GM12891 (cell line): ENCODE data around the gene RAD9A.
"Not testable (repeated sequence)": the region's sequence is repeated elsewhere in the genome, so short reads cannot be mapped to it uniquely, and the experiment has no call there.

Source experiments
- DNase-seq: peaks from one replicate; pipeline ENCODE4 v3.0.0; 2011; ENCODE audit warnings: low spot score; ENCODE audit not compliant: insufficient read length
- FAIRE-seq: peaks from 2 replicates; lab custom pipeline; 2011; peaks lifted over from hg19 to GRCh38; lab: Jason Lieb, UNC
- PAX5 ChIP-seq: IDR thresholded peaks from 2 replicates; pipeline ENCODE4 v1.6.1; 2011; ENCODE audit warnings: low read length, moderate library complexity, mild to moderate bottlenecking; ENCODE audit not compliant: insufficient read depth, severe bottlenecking
- POLR2A ChIP-seq: IDR thresholded peaks from 2 replicates; pipeline ENCODE4 v1.6.1; 2011; ENCODE audit warnings: low read depth, low read length, control low read depth
- POLR2AphosphoS5 ChIP-seq: IDR thresholded peaks from 2 replicates; pipeline ENCODE4 v1.6.1; 2011; ENCODE audit warnings: low read depth, low read length, control low read depth
- POU2F2 ChIP-seq: IDR thresholded peaks from 2 replicates; pipeline ENCODE4 v1.6.1; 2011; ENCODE audit warnings: low read depth, mild to moderate bottlenecking, control low read depth, low read length, moderate library complexity
- SPI1 ChIP-seq: IDR thresholded peaks from 2 replicates; pipeline ENCODE4 v1.6.1; 2011; ENCODE audit warnings: low read depth, low read length, control low read depth
- TAF1 ChIP-seq: IDR thresholded peaks from 2 replicates; pipeline ENCODE4 v1.6.1; 2011; ENCODE audit warnings: low read depth, low read length, control low read depth

RAD9A gene

GRCh38 chr11:67401495-67402191 lies 9.9 kb downstream of the RAD9A start, which contains the start of gene PPP1CA:
Gene PPP1CA, minus strand, starts transcription at chr11:67401858. Its CDS starts 76 bp downstream, at chr11:67401782.
- TF ChIP-seq POLR2A (peak; percentile 70), POLR2AphosphoS5 (peak; percentile 71), SPI1 (no peak)
- DNase-seq (peak; percentile 99), FAIRE-seq (peak; percentile 95)

- not testable (repeated sequence) for DNase-seq, FAIRE-seq
Measured at GRCh38 chr11:67402192-67402839, 10.5 kb downstream of the RAD9A start.

DNA sequence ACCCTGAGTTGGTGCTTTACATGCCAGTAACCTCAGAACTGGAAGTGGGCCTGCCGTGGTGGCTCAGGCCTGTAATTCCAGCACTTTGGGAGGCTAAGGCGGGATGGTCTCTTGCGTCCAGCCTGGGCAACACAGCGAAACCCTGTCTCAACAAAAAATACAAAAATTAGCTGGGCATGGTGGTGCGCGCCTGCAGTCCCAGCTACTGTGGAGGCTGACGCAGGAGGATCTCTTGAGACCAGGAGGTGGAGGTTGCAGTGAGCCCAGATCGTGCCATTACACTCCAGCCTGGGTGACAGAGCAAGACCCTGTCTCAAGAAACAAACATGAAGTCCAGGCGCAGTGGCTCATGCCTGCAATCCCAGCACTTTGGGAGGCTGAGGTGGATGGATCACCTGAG lies 11.3 kb downstream of the RAD9A start:
- not testable (repeated sequence) for DNase-seq, FAIRE-seq

GRCh38 chr11:67404515-67405195 lies 12.9 kb downstream of the RAD9A start:
- TF ChIP-seq PAX5 (no peak), POU2F2 (no peak), POLR2A (no peak), POLR2AphosphoS5 (no peak), TAF1 (no peak), SPI1 (no peak)
- FAIRE-seq (peak; percentile 59), DNase-seq (no peak)

GRCh38 chr11:67405196-67405567 lies 13.4 kb downstream of the RAD9A start:
- DNase-seq (no peak), FAIRE-seq (no peak)
- no peak for TF ChIP-seq TAF1
- TF ChIP-seq PAX5, result no peak
- TF ChIP-seq POU2F2, result no peak
- TF ChIP-seq POLR2A, result no peak
- no peak for TF ChIP-seq POLR2AphosphoS5
- no peak for TF ChIP-seq SPI1

- FAIRE-seq (no peak), DNase-seq (no peak)
- TF ChIP-seq POLR2AphosphoS5 (no peak), POLR2A (no peak), PAX5 (no peak), SPI1 (no peak), POU2F2 (no peak)
Measured at GRCh38 chr11:67405688-67406339, 14.0 kb downstream of the RAD9A start.

DNA sequence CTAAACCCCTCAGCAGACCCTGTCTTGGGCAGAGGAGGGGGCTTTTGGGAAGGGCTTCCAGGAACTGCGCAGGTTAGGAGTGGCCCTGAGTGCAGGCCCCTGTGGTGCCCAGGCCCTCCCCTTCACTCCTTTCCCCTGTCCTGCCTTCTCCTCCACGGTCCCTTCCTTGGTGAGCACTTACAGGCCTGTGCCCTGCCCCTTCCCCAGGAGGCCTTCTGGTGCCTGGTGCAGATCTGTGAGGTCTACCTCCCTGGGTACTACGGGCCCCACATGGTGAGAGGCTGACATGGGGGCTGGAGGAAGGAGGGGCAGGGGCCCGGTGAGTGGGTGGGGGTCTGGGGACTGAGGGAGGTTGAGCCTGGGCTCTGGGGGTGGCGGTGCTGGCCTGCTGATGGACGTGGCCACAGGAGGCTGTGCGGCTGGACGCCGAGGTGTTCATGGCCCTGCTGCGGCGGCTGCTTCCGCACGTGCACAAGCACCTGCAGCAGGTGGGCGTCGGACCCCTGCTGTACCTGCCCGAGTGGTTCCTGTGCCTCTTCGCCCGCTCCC lies 14.7 kb downstream of the RAD9A start:
- no peak for TF ChIP-seq POLR2AphosphoS5
- no peak for TF ChIP-seq POU2F2
- TF ChIP-seq TAF1, result no peak
- no peak for TF ChIP-seq POLR2A
- TF ChIP-seq SPI1, result no peak
- no peak for TF ChIP-seq PAX5
- no peak for FAIRE-seq

GRCh38 chr11:67406969-67407687 lies 15.3 kb downstream of the RAD9A start:
- TF ChIP-seq POU2F2 (no peak), SPI1 (0 out of 2 replicates have a peak, but pooled peaks have one; percentile 10)
- DNase-seq, result no peak
- FAIRE-seq, result peak; percentile 71

More for the DNA sequence above, 14.7 kb downstream of the RAD9A start:
- no peak for DNase-seq

DNA sequence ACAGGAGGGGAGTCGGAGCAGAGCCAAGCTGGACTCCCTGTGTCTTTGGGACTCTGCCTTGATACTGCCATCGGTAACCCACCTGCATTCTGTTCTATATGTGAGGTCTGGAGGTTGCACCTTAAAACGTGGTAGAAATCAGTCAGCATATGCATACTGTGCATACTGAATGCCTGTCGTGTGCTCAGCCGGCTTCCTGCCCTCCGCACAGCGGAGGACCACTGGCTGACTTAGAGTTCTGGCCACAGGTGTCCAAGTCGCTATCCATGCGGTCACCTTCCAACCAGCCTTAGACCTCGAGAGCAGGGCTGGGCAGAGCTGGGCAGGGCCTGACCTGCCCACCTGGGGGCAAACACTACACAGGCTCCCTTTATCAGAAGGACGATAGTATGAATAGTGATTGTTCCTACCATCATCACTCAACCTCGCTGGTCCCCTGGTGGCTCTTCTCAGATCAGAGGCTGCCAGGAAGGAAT lies 15.9 kb downstream of the RAD9A start:
- DNase-seq (no peak), FAIRE-seq (no peak)
- TF ChIP-seq POLR2AphosphoS5 (no peak), SPI1 (no peak), POLR2A (no peak), PAX5 (no peak)
